HepG2 (cell line): ENCODE measurements around the gene PDGFRB. TPM values are rescaled to one million over a fixed set of nuclear protein-coding genes. Genes with fewer than 3 reads are reported as not detected.

Experiments
- ADNP ChIP-seq: sonication (generic); formaldehyde crosslinking; IDR thresholded peaks from 2 replicates; pipeline ENCODE4 v1.4.0; 2020; ENCODE audit warnings: missing genetic modification reagents
- BHLHE40 ChIP-seq: IDR thresholded peaks from 2 replicates; pipeline ENCODE4 v1.6.1; 2011; ENCODE audit warnings: low read length, improper control_type of control experiment
- FOXP1 ChIP-seq, 2 experiments: fragments of 450-650 bp in 1 of 2; IDR thresholded peaks; 2 replicates each; pipeline ENCODE4 v1.6.1; 2017 to 2018; ENCODE audit warnings: antibody characterized with exemption in 1 of 2
- GFI1 ChIP-seq: sonication (generic); formaldehyde crosslinking; IDR thresholded peaks from 2 replicates; pipeline ENCODE4 v1.5.0; 2020; ENCODE audit warnings: missing genetic modification reagents, mild to moderate bottlenecking, borderline replicate concordance
- HHEX ChIP-seq: IDR thresholded peaks from 2 replicates; pipeline ENCODE4 v1.6.1; 2016; ENCODE audit warnings: control low read depth
- HNRNPK ChIP-seq: fragments of 200-400 bp; formaldehyde crosslinking; IDR thresholded peaks from 2 replicates; pipeline ENCODE4 v1.6.1; 2018; ENCODE audit warnings: low read length, low read depth, moderate library complexity, mild to moderate bottlenecking; ENCODE audit not compliant: poor library complexity, severe bottlenecking
- KMT2B ChIP-seq: IDR thresholded peaks from 2 replicates; pipeline ENCODE4 v1.6.1; 2016; ENCODE audit warnings: missing genetic modification reagents, missing compliant biosample characterization
- MAZ ChIP-seq, 2 experiments: sonication (generic) in 1 of 2; formaldehyde crosslinking in 1 of 2; IDR thresholded peaks; 2 replicates each; pipeline versions ENCODE4 v1.5.0 to v1.6.1; 2012 to 2020; ENCODE audit warnings: low read depth in 2 of 2, mild to moderate bottlenecking in 2 of 2, borderline replicate concordance in 1 of 2, improper control_type of control experiment in 1 of 2, low read length in 1 of 2, missing genetic modification reagents in 1 of 2, moderate library complexity in 1 of 2
- MED1 ChIP-seq: sonication (generic); formaldehyde crosslinking; IDR thresholded peaks from 2 replicates; pipeline ENCODE4 v1.4.0; 2020; ENCODE audit warnings: missing genetic modification reagents
- MED8 ChIP-seq: sonication (generic); formaldehyde crosslinking; IDR thresholded peaks from 2 replicates; pipeline ENCODE4 v1.8.1; 2023; ENCODE audit warnings: mild to moderate bottlenecking, missing genetic modification reagents; ENCODE audit not compliant: insufficient replicate concordance
- NFKB2 ChIP-seq: sonication (generic); formaldehyde crosslinking; IDR thresholded peaks from 2 replicates; pipeline ENCODE4 v1.4.0; 2020; ENCODE audit warnings: missing genetic modification reagents, borderline replicate concordance
- PLRG1 ChIP-seq: fragments of 450-650 bp; conservative IDR thresholded peaks from 2 replicates; pipeline ENCODE4 v1.6.1; 2016
- POGZ ChIP-seq: sonication (generic); formaldehyde crosslinking; IDR thresholded peaks from 2 replicates; pipeline ENCODE4 v1.4.0; 2020; ENCODE audit warnings: mild to moderate bottlenecking, missing genetic modification reagents
- SPEN ChIP-seq: sonication (generic); formaldehyde crosslinking; IDR thresholded peaks from 2 replicates; pipeline ENCODE4 v1.5.1; 2020; ENCODE audit warnings: low read depth, mild to moderate bottlenecking, missing genetic modification reagents
- ZBTB43 ChIP-seq: sonication (generic); formaldehyde crosslinking; conservative IDR thresholded peaks from 2 replicates; pipeline ENCODE4 v1.4.0; 2020; ENCODE audit warnings: missing genetic modification reagents
- ZFP36L2 ChIP-seq: sonication (generic); formaldehyde crosslinking; IDR thresholded peaks from 2 replicates; pipeline ENCODE4 v1.4.0; 2020; ENCODE audit warnings: missing genetic modification reagents
- ZKSCAN8 ChIP-seq: IDR thresholded peaks from 2 replicates; pipeline ENCODE4 v1.6.1; 2016; ENCODE audit warnings: borderline replicate concordance, missing genetic modification reagents, missing compliant biosample characterization
- ZMYM4 ChIP-seq: sonication (generic); formaldehyde crosslinking; IDR thresholded peaks from 2 replicates; pipeline ENCODE4 v1.8.1; 2023; ENCODE audit warnings: mild to moderate bottlenecking, missing genetic modification reagents
- ZNF136 ChIP-seq: sonication (generic); formaldehyde crosslinking; IDR thresholded peaks from 2 replicates; pipeline ENCODE4 v1.8.1; 2022; ENCODE audit warnings: low read depth, mild to moderate bottlenecking, moderate library complexity, missing genetic modification reagents
- ZNF160 ChIP-seq: sonication (generic); formaldehyde crosslinking; IDR thresholded peaks from 2 replicates; pipeline ENCODE4 v1.8.0; 2022; ENCODE audit warnings: mild to moderate bottlenecking, inconsistent platforms, missing genetic modification reagents
- ZNF644 ChIP-seq: IDR thresholded peaks from 2 replicates; pipeline ENCODE4 v1.6.1; 2016; ENCODE audit warnings: low read depth
- ZZZ3 ChIP-seq: sonication (generic); formaldehyde crosslinking; IDR thresholded peaks from 2 replicates; pipeline ENCODE4 v1.4.0; 2020; ENCODE audit warnings: missing genetic modification reagents, mild to moderate bottlenecking, borderline replicate concordance
- polyA plus RNA-seq, 8 experiments: library from polyadenylated mRNA; depleted of rRNA in 3 of 8; stranded (reverse) in 7 of 8; unstranded in 1 of 8; fragments of >200 nt; fragmentation: Illumina TruSeq in 4 of 8; extraction: Trizol in 4 of 8; gene quantifications; 2 replicates each; pipeline versions ENCODE4 v1.2.1 to v1.2.3, GENCODE V29; 2011 to 2016; ENCODE audit warnings: low read depth in 4 of 8, missing spikeins in 1 of 8, mixed read lengths in 1 of 8; ENCODE audit not compliant: insufficient read depth in 1 of 8
- total RNA-seq, 5 experiments: library from RNA; depleted of rRNA; stranded (reverse); fragments of >200 nt; fragmentation: Illumina TruSeq; extraction: Trizol; gene quantifications; 2 replicates each; pipeline ENCODE4 v1.2.3, GENCODE V29; 2016; ENCODE audit warnings: low read depth in 1 of 5
- TF ChIP-seq, protein P1 (sequence below): sonication (generic); formaldehyde crosslinking; IDR thresholded peaks from 2 replicates; pipeline ENCODE4 v1.5.0; 2020; ENCODE audit warnings: missing genetic modification reagents
- TF ChIP-seq, protein P2 (sequence below): sonication (generic); formaldehyde crosslinking; IDR thresholded peaks from 2 replicates; pipeline ENCODE4 v1.8.1; 2023; ENCODE audit warnings: mild to moderate bottlenecking, missing genetic modification reagents
- TF ChIP-seq, protein P3 (sequence below): IDR thresholded peaks from 2 replicates; pipeline ENCODE4 v1.6.1; 2016
- TF ChIP-seq, protein P4 (sequence below): sonication (generic); formaldehyde crosslinking; IDR thresholded peaks from 2 replicates; pipeline ENCODE4 v1.8.0; 2022; ENCODE audit warnings: missing genetic modification reagents, mild to moderate bottlenecking, moderate library complexity, borderline replicate concordance

Gene PDGFRB
- total and polyA plus RNA-seq, 2 of the 13 experiments (the other 11 are each of a cell fraction or from before 2014, with no cell fraction given) = 4.0 to 21.0 TPM

DNA sequence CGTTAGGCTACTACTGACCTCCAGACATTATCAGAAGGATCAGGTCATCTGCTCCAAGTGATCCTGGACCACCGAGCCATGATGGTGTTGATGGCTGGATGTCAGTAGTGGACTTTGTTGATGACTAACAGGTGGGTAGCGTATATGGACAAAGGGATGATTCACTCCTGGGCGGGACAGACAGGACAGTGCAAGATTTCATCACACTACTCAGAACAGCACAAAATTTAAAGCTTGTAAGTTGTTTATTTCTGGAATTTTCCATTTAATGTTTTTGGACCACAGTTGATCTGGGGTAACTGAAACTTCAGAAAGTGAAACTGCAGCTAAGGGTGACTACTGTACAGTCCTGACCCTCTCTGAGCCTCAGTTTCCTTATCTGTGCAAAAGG lies 12.7 kb downstream of the PDGFRB start (continued):
- peak; percentile 95 for TF ChIP-seq ZNF644
- no peak for TF ChIP-seq BHLHE40
- TF ChIP-seq MED1 = peak; percentile 56
- TF ChIP-seq FOXP1 (IDR thresholded peaks at IDR 0.05) = no peak
- peak; percentile 78 for TF ChIP-seq FOXP1 (CRISPR knock-in tag; IDR thresholded peaks at IDR 0.05)
- no peak for TF ChIP-seq MAZ (IDR thresholded peaks at IDR 0.05; ENCODE audit: borderline replicate concordance, low read depth, low read length)
- TF ChIP-seq MAZ (CRISPR knock-in tag; IDR thresholded peaks at IDR 0.05; ENCODE audit: low read depth) = no peak
- TF ChIP-seq, protein P1, sequence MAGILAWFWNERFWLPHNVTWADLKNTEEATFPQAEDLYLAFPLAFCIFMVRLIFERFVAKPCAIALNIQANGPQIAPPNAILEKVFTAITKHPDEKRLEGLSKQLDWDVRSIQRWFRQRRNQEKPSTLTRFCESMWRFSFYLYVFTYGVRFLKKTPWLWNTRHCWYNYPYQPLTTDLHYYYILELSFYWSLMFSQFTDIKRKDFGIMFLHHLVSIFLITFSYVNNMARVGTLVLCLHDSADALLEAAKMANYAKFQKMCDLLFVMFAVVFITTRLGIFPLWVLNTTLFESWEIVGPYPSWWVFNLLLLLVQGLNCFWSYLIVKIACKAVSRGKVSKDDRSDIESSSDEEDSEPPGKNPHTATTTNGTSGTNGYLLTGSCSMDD = no peak
- no peak for TF ChIP-seq ZFP36L2 (CRISPR knock-in tag)
- TF ChIP-seq KMT2B (CRISPR knock-in tag) = no peak
- no peak for TF ChIP-seq ZNF160 (CRISPR knock-in tag)
- no peak for TF ChIP-seq HHEX
- TF ChIP-seq SPEN = no peak
- 0 out of 2 replicates have a peak, but pooled peaks have one; percentile 33 for TF ChIP-seq ZKSCAN8
- TF ChIP-seq NFKB2 = no peak
- TF ChIP-seq ZNF136 (CRISPR knock-in tag) = no peak
- no peak for TF ChIP-seq MED8 (CRISPR knock-in tag)
- peak; percentile 28; the same call in 1 of the 2 replicates for TF ChIP-seq POGZ (CRISPR knock-in tag)
- 0 out of 2 replicates have a peak, but pooled peaks have one; percentile 24 for TF ChIP-seq GFI1 (CRISPR knock-in tag)
- TF ChIP-seq, protein P2, sequence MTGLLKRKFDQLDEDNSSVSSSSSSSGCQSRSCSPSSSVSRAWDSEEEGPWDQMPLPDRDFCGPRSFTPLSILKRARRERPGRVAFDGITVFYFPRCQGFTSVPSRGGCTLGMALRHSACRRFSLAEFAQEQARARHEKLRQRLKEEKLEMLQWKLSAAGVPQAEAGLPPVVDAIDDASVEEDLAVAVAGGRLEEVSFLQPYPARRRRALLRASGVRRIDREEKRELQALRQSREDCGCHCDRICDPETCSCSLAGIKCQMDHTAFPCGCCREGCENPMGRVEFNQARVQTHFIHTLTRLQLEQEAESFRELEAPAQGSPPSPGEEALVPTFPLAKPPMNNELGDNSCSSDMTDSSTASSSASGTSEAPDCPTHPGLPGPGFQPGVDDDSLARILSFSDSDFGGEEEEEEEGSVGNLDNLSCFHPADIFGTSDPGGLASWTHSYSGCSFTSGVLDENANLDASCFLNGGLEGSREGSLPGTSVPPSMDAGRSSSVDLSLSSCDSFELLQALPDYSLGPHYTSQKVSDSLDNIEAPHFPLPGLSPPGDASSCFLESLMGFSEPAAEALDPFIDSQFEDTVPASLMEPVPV (CRISPR knock-in tag) = no peak
- TF ChIP-seq HNRNPK = no peak
- TF ChIP-seq, protein P3, sequence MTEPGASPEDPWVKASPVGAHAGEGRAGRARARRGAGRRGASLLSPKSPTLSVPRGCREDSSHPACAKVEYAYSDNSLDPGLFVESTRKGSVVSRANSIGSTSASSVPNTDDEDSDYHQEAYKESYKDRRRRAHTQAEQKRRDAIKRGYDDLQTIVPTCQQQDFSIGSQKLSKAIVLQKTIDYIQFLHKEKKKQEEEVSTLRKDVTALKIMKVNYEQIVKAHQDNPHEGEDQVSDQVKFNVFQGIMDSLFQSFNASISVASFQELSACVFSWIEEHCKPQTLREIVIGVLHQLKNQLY (CRISPR knock-in tag) = peak; percentile 62; the same call in 1 of the 2 replicates
- TF ChIP-seq, protein P4, sequence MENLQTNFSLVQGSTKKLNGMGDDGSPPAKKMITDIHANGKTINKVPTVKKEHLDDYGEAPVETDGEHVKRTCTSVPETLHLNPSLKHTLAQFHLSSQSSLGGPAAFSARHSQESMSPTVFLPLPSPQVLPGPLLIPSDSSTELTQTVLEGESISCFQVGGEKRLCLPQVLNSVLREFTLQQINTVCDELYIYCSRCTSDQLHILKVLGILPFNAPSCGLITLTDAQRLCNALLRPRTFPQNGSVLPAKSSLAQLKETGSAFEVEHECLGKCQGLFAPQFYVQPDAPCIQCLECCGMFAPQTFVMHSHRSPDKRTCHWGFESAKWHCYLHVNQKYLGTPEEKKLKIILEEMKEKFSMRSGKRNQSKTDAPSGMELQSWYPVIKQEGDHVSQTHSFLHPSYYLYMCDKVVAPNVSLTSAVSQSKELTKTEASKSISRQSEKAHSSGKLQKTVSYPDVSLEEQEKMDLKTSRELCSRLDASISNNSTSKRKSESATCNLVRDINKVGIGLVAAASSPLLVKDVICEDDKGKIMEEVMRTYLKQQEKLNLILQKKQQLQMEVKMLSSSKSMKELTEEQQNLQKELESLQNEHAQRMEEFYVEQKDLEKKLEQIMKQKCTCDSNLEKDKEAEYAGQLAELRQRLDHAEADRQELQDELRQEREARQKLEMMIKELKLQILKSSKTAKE = peak; percentile 43; the same call in 1 of the 2 replicates
- no peak for TF ChIP-seq ZZZ3 (CRISPR knock-in tag)
- no peak for TF ChIP-seq PLRG1
- TF ChIP-seq ADNP (CRISPR knock-in tag) = no peak
- no peak for TF ChIP-seq ZBTB43
- TF ChIP-seq ZMYM4 (CRISPR knock-in tag) = no peak
